ENCODE data around the gene MAST1.
"Not testable (repeated sequence)": the region's sequence is repeated elsewhere in the genome, so short reads cannot be mapped to it uniquely, and the experiment has no call there.

Gene MAST1

GRCh38 chr19:12896460-12896859 lies 58.1 kb downstream of the MAST1 start:
- no peak for DNase-seq (ENCODE audit: low read depth)

DNA sequence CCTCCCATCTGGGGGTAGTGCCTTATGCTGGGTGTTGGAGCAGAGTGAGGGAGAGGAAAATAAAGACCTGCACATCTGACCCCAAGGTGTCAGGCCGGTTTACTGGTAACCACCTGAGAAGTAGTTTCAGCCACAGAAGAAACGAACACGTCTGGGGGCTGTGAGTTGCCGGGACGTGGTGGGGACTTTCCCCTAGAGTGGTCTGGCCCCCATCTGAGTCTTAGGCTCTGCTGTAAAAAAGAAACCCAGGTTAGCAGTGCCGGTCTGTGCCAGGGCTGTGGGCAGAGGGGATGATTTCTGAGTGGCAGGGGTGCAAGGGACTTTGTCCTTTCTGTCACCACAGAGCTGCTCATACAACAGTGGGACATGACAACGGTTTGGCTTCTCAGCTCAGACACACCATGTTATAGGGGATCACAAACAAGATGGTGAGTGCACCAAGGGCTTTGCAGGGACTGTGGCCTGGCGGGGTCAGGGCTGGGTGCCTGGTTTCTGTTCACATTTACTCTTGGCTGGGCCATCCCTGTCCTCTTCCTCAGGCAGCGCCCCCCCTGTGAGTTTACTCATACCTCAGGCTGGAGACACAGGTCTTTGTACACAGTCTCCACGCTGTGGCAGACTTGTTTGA lies 61.7 kb downstream of the MAST1 start:
- no peak for DNase-seq (ENCODE audit: low read depth)

DNA sequence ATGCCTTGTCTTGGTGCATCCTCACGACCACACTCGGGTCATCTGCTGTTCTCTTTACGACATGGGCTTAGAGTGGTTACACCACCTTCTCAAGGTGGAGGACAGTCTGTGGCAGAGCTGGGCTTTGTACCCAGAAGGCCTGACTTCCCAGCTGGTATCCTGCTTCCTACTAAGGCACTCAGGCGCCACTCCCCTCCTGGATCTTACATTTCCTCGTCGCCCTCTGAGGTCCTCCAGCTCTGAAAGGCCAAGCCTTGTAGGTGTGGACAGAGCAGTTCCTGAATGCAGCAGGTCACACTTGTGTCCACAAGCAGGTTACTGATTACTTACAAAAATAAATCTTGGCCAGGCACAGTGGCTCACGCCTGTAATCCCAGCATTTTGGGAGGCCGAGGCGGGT lies 68.9 kb downstream of the MAST1 start:
- DNase-seq (ENCODE audit: low read depth): no peak

- no peak for DNase-seq (ENCODE audit: low read depth)
Observed at GRCh38 chr19:12912571-12912970, 74.3 kb downstream of the MAST1 start.

DNA sequence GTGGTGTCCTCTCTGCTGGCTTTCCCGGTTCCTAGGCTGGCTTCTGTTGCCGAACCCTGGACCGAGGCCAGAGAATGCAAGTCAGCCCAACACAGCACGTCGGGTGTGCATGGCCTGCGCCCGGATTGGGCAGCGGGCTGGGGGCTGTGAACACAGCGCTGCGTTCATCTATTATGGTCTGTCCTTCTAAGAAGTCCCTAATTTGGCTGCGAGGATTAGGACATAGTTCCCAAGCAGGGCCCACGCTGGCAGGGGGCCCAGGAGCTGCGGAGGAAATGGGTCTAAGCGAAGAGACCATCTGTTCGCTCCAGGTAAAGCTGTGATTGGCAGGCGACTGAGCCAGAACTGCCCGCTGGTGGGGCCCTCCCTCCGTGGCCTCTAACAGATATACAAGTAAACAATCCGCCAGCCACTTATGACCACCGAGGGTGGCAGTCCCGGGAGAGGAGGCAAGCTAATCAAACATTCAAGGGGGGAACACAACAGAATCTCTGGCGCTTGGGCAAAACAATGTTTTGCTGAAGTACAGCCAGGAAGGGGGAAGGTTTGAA lies 74.8 kb downstream of the MAST1 start:
- no peak for DNase-seq (ENCODE audit: low read depth)

DNA sequence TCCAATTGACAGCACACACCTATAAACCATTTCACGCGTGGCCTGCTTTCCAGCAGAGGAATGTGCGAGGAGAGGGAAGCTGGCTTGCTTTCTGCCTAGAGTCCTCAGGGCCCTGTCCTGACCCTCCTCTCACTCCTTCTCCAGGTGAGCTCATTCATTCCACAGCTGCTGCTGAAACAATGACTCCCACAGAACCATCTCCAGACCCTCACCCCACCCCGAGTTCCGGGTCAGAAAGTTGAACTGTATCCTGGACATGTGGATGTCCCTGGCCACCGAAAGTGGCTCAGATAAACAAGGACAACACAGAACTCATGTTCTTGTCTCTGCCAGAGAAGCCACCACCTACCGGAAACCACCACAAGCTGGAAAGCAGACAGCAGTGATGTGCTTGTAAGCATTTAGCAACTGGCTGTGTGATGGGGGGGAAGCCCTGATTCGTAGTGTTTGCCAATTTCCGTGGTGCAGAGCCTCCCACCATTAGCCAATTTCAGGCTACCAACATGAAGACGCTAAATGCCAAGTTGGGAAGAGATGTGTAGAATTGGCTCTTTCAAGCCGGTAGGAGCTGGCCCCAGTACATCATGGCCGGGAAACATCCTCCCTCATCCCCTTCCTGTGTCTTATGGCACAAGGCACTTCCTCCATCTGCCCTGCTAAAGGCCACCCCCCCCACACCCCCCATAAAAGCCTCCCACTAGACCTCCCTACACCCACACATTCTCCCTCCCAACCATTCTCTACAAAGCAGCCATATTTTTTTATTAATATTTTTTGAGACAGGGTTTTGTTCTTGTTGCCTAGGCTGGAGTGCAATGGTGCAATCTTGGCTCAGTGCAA lies 75.8 kb downstream of the MAST1 start:
- no peak for DNase-seq (ENCODE audit: low read depth)

GRCh38 chr19:12915860-12916259 lies 77.5 kb downstream of the MAST1 start:
- not testable (repeated sequence) for DNase-seq (ENCODE audit: low read depth)

GRCh38 chr19:12918253-12918652 lies 79.9 kb downstream of the MAST1 start:
- no peak for DNase-seq (ENCODE audit: low read depth)

- DNase-seq (ENCODE audit: low read depth): no peak
Observed at GRCh38 chr19:12921047-12921446, 82.7 kb downstream of the MAST1 start.

DNA sequence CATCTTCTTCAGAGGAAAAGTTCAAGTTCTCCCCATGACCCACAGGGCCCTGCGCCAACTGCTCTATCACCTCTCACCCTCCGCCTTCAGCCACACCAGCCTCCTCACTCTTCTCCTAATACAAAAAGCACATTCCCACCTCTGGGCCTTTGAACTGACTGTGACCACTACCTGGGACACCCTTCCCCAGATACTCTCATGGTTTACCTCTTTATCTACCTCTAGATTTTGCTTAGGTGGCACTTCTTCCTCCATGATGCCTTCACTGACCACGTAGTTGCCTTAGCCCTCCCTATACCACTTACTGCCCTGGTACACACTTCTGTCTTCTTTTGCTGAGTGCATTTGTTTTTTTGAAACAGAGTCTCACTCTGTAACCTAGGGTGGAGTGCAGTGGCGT lies 84.6 kb downstream of the MAST1 start:
- DNase-seq (ENCODE audit: low read depth): no peak

Measured in activated T-helper 9 cell treated with anti-CD3 and anti-CD28 coated beads, Interleukin-2, amount 50 U/mL, for 16 hours (primary cell).